Memory B cell (primary cell): ENCODE data around the gene CEP104.

Experiments
- ATAC-seq: fragments of 150-1000 bp; cut with Tn5 transposase; 2 replicates; pipeline ENCODE4 v1.10.0; 2021; ENCODE audit warnings: low read depth, mild to moderate bottlenecking, moderate library complexity
- DNase-seq, 2 donors: peaks; one replicate each; pipeline ENCODE4 v3.0.0; 2022; ENCODE audit warnings: low spot score in 2 of 2
- H3K27ac Mint-ChIP-seq: one replicate; pipeline ENCODE4 v1.8.0; 2022; ENCODE audit warnings: mild to moderate bottlenecking, moderate library complexity, mixed read lengths
- H3K27me3 Mint-ChIP-seq: one replicate; pipeline ENCODE4 v1.8.0; 2022; ENCODE audit warnings: mixed read lengths
- H3K36me3 Mint-ChIP-seq: one replicate; pipeline ENCODE4 v1.8.0; 2022; ENCODE audit warnings: mild to moderate bottlenecking, mixed read lengths
- H3K4me1 Mint-ChIP-seq: one replicate; pipeline ENCODE4 v1.8.0; 2022; ENCODE audit warnings: mixed read lengths
- H3K4me3 Mint-ChIP-seq: one replicate; pipeline ENCODE4 v1.8.0; 2022; ENCODE audit warnings: mild to moderate bottlenecking, moderate library complexity, mixed read lengths
- H3K9me3 Mint-ChIP-seq: one replicate; pipeline ENCODE4 v1.8.0; 2022; ENCODE audit warnings: mixed read lengths

The CEP104 gene

DNA sequence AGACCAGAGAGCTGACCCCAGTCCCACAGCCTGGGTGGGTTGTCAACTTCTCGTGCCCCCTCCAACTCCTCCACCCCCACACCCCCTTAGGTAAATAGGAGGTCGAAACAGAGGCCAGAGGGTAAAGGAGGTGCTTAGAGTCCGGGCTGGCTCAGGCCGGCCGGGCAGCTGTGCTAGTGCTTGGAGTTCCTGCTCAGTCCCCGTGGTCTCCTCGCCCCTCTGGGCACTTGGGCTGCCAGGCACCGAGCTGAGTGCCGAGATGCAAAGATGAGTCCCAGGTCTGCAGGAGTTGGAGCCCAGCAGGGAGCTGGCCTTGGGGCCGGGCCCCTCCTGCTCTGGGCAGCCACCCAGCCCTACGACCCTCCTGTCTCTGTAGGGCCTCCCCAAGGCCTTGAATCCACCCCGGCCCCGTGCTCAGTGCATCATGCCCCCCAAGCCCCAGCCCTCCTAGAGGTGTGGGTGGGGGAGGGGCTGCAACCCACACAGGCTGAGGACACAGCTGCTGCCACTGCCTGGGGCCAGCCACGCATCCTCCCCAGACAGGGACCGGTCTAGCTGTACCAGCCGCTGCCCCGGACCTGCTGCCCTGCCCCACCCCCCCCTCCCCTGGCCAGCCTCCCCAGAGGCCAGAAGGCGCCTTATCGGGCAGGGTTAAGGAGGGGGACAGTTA, 82.6 kb downstream of the CEP104 start:
- Mint-ChIP-seq H3K36me3 (no peaks in the 10 kb centered on the region), H3K27me3 (no peaks in the 10 kb centered on the region), H3K4me3 (no peak overlapping the region), H3K4me1 (peaks cover 15% of the 10 kb centered on the region), H3K9me3 (no peaks in the 10 kb centered on the region), H3K27ac (no peak overlapping the region)
- ATAC-seq = no peak
- no peak for DNase-seq

DNA sequence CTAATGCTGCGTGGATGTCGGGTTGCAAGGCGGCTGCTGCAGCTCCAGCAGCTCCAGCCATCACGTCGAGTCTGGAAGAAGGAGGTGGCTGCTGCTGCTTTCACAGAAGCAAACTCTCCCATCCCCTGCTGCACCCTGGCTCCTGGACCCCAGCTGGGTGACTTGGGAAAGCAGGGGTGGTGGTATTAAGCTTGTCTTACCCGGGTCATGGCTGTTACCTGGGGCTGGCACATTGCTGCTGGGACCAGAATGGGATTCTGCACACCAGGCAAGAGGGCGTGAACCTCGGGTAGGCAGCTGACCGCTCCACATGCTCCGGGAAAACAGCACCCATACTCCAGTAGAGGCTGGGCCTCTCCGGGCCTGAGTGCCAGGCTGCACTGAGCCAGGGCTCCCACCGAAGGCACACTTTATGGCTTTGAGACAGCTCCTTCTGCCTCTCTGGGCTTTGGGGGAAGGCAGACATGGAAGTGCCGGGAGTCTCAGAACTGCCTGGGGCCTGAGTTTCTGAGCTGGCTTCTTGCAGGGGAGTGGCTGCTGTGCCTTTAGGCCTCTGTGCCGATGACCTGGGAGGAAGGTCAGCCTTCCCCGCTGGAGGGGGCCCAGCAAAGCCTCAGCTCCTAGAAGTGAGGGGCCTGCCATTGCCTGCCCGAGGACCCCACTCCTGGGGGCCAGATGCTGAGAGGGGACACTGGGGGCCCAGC, 83.3 kb downstream of the CEP104 start:
- H3K27ac Mint-ChIP-seq = no peak overlapping the region
- no peaks in the 10 kb centered on the region for H3K36me3 Mint-ChIP-seq
- no peak for DNase-seq
- ATAC-seq = no peak
- no peaks in the 10 kb centered on the region for H3K27me3 Mint-ChIP-seq
- peak overlapping the region; percentile 17 for H3K4me3 Mint-ChIP-seq
- peaks cover 15% of the 10 kb centered on the region for H3K4me1 Mint-ChIP-seq
- no peaks in the 10 kb centered on the region for H3K9me3 Mint-ChIP-seq

DNA sequence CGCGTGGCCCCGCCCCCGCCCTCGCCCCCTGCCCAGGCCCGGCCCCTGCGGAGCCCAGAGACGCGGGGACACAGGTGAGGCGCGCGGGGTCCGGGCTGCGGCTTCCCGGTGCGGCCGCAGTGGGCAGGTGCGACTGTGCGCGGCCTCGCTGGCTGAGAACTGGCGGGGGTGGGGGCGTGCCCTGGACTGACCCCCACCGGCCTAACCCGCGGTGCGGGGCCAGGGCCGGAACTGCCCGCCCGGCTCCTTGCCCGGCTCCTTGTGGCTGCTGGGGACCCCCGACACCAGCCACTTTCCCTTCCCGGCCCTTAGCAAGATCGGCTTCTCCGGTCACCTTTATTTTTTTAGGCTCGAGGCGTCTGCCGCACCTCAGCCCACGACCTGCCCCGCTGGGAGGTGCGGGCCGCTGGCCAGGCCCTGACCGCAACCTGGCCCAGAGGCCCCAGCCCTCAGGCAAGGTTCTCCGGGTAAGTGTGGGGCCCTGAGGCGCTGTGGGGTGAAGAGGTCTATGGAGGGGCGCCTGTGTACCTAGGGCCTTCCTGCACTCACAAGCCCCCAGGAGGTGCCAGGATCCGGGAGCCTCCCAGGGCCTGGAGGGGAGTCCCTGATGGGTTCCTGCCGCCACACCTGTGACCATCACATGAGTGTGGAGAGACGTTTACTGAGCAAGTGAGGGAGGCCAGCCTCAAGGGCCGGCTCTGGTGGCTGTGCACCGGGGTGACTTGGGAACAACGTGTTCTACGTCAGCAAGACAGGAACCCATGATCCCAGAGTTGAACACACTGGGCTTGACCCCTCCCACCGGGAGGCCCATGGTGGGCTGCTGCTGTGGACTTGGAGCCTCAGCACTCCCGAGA, 84.1 kb downstream of the CEP104 start, which contains the start of gene SMIM1:
SMIM1 (plus strand) TSS at position 35 of the 857 bp plus-strand sequence. CDS start 2,625 bp downstream, outside the sequence.
- Mint-ChIP-seq H3K27me3 (no peaks in the 10 kb centered on the region), H3K27ac (no peak within 1 kb of the TSS), H3K9me3 (no peaks in the 10 kb centered on the region), H3K4me3 (peak within 1 kb of the TSS; percentile 83), H3K36me3 (no peaks in the 10 kb centered on the region), H3K4me1 (peaks cover 15% of the 10 kb centered on the region)
- peak in 1 of 2 donors; percentile 41 for DNase-seq
- no peak for ATAC-seq

DNA sequence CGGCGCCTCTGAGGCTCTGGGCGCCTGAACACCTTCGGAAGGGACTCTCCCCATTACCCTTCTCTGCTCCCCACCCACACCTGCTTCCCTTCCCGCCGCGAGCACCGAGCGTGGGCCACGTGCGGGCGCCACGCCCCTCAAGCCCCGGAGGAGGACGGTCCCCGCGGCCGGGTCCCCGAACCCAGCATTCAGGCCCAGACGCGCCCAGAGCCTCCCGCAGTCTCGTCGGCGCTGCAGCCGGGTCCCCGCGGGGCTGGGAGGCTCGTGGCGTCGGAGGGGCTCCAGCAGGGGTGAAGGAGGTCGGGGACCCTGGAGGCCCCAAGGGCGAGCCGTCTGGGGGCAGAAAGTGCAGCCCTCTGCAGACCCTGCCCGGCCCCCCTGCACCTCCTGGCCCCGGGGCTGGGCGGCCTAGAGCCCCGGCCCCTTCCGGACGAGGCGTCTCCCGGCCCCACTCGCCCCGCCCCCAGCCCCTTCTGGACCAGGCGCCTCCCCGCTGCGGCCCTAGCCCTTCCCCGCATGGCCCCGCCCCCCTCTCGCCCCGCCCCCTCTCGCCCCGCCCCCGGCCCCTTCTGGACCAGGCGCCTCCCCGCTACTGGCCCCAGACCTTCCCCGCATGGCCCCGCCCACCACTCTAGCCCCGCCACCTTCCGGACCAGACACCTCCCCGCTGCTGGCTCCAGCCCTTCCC, 84.8 kb downstream of the CEP104 start:
- ATAC-seq (peak; percentile 77), DNase-seq (peak; percentile 78 to 85)
- H3K4me3 Mint-ChIP-seq = peak overlapping the region; percentile 83
- H3K4me1 Mint-ChIP-seq = peaks cover 15% of the 10 kb centered on the region
- no peak overlapping the region for H3K27ac Mint-ChIP-seq
- H3K9me3 Mint-ChIP-seq = no peaks in the 10 kb centered on the region
- H3K27me3 Mint-ChIP-seq = peaks cover 5% of the 10 kb centered on the region
- H3K36me3 Mint-ChIP-seq = no peaks in the 10 kb centered on the region

DNA sequence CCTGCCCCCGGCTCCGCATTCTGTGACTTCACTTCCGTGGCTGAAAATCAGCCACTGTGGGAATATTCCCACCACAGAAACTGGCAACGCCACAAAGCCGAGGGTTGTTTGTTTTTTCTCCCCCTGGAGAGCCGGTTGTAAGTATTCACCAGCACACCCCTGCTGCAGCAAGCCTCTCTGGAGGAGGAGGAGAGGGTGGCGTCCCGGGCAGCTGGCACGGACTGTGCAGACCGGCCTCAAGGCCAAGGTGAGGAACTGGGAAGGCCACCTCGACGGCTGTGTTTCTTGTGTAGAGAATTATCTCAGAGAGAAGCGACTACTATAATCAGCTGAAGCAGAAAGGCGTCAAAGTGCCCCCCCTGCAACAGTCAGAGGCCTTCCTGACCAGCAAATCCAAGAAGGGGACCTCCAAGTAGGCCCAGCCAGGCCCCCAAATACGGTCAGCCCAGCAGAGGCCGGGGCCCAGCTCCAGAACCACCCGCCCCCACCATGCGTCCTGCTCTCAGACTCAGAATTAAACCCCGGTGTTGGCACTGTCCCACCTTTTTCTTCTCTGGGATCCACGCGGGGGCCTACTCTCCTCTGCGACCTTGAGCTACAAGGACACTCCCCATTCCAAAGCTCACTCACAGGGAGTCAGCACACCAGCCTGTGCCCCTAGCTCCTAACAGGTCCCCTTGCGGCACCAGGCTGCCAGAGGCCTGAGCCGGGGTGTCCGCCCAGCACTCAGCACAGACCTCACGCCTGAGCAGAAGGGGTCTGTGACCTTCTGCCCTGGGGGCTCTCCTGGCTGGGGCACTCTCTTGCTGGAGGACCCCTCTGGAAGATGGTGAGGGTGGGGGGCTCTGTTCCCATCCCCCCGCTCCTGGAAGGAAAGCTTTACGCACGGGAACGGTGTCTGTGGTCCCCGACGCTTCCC, 85.6 kb downstream of the CEP104 start:
- H3K4me1 Mint-ChIP-seq = peaks cover 15% of the 10 kb centered on the region
- peaks cover 6% of the 10 kb centered on the region for H3K27me3 Mint-ChIP-seq
- ATAC-seq = no peak
- no peaks in the 10 kb centered on the region for H3K9me3 Mint-ChIP-seq
- H3K36me3 Mint-ChIP-seq = no peaks in the 10 kb centered on the region
- H3K27ac Mint-ChIP-seq = no peak overlapping the region
- peak overlapping the region; percentile 83 for H3K4me3 Mint-ChIP-seq
- DNase-seq = no peak

DNA sequence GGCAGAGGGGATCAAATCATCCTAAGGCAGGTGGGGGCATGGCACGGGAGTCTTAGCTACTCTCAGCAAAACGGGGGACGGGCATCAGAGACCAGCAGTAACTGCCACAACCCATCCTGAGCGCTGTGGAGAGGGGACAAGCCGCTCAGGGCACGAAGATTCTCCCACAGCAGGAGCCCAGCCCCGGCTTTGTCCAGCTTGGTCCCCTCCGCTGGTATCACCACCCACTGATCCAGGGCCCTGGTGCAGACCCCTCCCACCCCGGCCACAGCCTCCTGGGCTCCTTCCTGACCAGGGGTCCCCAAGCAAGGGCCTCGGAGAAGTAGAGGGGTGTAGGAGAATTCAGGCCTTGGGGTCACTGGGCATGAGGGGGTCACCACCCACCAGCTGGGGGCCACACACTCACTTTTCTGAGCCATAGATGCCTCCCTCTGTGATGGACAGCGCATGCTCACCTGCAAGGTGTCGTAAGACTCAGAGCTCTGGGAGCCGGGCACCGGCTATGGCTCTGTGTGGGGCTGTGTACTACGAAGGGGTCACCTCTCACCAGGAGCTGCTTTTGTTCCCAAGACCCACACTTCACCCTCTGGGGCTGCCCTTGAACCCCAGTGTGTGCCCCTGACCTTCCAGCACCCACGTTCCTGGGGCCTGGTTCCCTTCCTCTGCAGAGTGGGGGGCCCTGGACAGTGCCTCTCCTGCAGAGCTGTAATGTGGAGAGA, 86.8 kb downstream of the CEP104 start:
- no peak for DNase-seq
- Mint-ChIP-seq H3K4me1 (peaks cover 6% of the 10 kb centered on the region), H3K27ac (no peak overlapping the region), H3K9me3 (no peaks in the 10 kb centered on the region), H3K36me3 (no peaks in the 10 kb centered on the region), H3K27me3 (peaks cover 8% of the 10 kb centered on the region), H3K4me3 (peak overlapping the region; percentile 60)
- no peak for ATAC-seq

DNA sequence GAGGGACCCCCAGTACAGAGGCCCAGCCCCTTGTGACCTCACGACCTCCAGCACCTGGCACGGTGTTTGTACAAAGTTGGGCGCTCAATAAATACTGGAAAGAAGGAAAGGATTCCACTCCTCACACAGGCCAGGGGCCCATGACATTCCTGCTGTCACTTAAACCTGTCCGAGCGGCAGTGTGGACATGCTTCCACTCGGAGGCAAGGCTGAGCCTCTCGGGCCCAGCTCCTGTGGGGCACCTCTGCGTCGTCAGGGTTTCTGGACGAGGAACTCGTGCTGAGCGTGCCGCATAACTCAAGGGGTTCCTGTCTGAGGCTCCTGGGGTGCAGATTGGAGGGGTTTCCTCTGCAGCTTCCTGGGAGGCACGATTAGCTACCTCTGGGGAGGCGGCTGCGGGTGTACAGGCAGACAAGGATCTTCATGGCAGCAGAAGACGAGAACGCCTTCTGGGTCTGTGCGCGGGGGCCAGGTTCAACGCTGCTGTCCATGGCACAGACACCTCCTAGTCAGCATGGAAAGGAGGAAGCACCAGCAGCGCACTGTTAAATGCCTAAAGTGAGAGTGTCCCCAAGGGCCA, 88.1 kb downstream of the CEP104 start:
- DNase-seq (no peak), ATAC-seq (no peak)
- Mint-ChIP-seq H3K9me3 (no peaks in the 10 kb centered on the region), H3K36me3 (no peaks in the 10 kb centered on the region), H3K27me3 (peaks cover 11% of the 10 kb centered on the region), H3K4me1 (peaks cover 4% of the 10 kb centered on the region), H3K4me3 (no peak overlapping the region), H3K27ac (no peak overlapping the region)

DNA sequence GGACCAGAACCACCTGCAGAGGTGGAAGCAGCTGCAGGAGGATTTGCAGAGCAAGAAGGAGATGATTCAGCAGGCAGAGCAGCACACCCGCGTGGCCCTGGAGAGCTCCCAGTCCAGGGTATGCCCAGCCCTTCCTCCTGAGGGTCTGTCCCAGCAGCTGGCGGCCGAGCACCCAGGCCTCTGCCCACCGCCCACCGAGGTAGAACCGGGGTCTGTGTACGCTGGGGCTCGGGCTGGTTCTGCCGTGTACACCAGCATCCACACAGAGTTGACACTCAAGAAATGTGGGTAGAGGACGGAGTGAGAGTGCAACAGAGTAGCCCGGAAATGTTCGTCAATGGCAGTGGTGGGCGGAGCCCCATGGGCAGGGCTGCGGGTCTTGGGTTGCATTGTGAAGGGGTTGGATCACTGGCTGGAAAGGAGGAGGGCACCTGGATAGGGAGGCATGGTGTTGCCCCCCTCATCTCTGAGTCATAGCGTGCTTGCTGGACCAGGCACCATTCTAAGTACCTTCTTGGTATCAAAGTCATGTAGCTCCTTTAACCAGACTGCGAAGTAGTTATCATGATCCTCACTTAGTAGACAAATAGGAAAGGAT, 89.6 kb downstream of the CEP104 start:
- H3K27ac Mint-ChIP-seq = no peak overlapping the region
- H3K4me1 Mint-ChIP-seq = peaks cover 4% of the 10 kb centered on the region
- no peaks in the 10 kb centered on the region for H3K36me3 Mint-ChIP-seq
- no peak for DNase-seq
- H3K27me3 Mint-ChIP-seq = peaks cover 13% of the 10 kb centered on the region
- H3K9me3 Mint-ChIP-seq = no peaks in the 10 kb centered on the region
- no peak overlapping the region for H3K4me3 Mint-ChIP-seq
- ATAC-seq = no peak

DNA sequence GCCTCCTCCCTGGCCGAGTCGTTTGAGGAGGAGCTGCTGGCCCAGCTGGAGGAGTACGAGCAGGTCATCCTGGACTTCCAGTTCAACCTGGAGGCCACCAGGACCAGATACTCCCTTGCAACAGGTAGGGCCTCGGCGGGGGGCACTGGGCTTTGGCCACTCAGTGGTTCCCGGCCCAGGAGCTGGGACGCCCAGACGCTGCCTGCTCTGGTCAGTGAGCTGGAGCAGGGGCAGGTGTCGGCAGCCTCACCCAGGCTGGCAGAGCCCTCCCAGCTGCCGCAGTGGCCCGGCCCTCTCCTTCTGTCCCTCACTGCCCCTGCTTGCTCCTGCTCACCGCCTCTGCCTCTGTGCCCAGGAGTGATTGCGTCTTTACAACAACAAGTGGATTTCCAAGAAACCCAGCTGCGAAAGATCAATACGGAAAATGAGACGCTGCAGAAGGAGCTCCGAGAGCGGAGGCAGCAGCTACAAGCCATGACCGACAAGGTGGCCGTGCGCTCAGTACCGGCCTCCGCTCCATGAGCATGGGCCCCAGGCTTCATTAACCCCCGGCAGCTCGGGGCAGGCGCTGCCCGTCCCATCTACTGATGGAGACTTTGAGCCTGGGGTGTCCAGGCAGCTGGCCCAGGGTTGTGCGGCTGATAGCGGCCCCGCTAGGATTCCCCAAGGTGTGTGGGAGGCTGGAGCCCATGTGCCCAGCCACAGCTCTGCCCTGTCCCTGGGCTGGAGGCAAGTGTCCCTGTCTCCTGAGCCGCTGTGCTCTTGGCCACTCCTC, 93.5 kb downstream of the CEP104 start:
- Mint-ChIP-seq H3K27me3 (peaks cover 18% of the 10 kb centered on the region), H3K36me3 (no peaks in the 10 kb centered on the region), H3K4me3 (no peak overlapping the region), H3K27ac (no peak overlapping the region), H3K9me3 (peaks cover 5% of the 10 kb centered on the region), H3K4me1 (no peaks in the 10 kb centered on the region)
- DNase-seq = no peak
- no peak for ATAC-seq

DNA sequence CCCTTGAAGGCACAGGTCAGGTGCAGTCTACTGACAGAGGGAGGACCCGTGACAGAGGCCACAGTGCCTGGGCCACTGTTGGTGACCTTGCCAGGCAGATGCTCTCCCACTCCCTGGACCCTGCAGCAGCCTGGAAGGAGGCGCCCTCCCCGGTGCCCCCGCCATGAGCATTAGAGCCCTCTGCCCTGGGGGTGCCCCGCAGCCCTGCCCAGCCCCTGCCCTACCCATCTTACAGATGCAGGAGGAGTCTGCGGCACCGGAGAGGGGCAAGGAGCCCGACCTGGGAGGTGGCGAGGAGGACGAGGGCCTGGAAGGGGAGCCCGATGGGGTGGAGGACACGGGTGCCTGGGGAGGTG, 94.2 kb downstream of the CEP104 start:
- ATAC-seq (no peak), DNase-seq (no peak)
- H3K27me3 Mint-ChIP-seq = peaks cover 18% of the 10 kb centered on the region
- no peaks in the 10 kb centered on the region for H3K36me3 Mint-ChIP-seq
- no peak overlapping the region for H3K4me3 Mint-ChIP-seq
- H3K27ac Mint-ChIP-seq = no peak overlapping the region
- no peaks in the 10 kb centered on the region for H3K4me1 Mint-ChIP-seq
- H3K9me3 Mint-ChIP-seq = peaks cover 5% of the 10 kb centered on the region

DNA sequence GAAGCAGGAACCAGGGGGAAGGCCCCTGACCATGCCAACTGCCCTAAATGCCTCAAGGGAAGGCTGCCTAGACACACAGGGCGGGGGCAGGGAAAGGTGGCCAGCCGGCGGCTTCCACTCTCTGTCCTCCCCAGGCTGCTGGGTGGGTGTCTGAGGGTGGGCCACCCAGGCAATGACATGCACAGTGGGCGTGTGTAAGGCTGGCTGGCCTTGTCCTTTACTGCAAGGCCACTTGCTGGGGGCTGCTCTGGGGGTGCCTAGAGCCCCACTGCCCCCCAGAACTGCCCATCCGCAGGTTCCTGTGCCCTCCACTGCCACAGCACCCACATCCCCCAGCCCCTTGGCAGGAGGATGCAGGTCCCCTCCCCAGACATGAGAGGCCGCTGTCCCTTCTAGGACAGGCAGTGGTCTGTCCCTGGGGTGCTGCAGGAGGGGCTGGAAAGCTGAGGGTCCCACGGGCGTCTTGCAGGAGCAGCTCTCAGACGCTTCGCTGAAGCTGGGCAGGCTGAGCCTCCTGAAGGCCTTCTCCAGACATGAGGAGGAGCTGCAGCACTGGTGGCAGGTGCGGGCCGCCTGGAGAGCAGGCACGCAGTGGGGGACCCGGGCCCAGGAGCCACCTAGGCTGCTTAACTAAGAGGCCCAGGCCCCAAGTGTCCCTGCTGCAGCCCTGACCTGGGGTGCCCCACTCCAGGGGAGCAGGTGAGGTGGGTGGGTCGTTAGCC, 94.7 kb downstream of the CEP104 start:
- Mint-ChIP-seq H3K27me3 (peaks cover 13% of the 10 kb centered on the region), H3K27ac (no peak overlapping the region), H3K36me3 (no peaks in the 10 kb centered on the region), H3K4me1 (no peaks in the 10 kb centered on the region), H3K9me3 (peaks cover 5% of the 10 kb centered on the region), H3K4me3 (no peak overlapping the region)
- DNase-seq (no peak), ATAC-seq (no peak)
